GM19193 (cell line): ENCODE measurements around the gene VSX2.

Source experiments
- POLR2A ChIP-seq: IDR thresholded peaks from 4 replicates; pipeline ENCODE4 v1.6.1; 2011; ENCODE audit not compliant: insufficient read depth, insufficient read length; ENCODE audit errors: extremely low read depth

Gene VSX2

GRCh38 chr14:74216671-74217070 lies 22.6 kb upstream of the VSX2 start:
- TF ChIP-seq POLR2A = no peak

GRCh38 chr14:74217672-74218448 lies 21.4 kb upstream of the VSX2 start:
- TF ChIP-seq POLR2A = no peak

GRCh38 chr14:74218462-74218861 lies 20.8 kb upstream of the VSX2 start:
- TF ChIP-seq POLR2A = no peak

GRCh38 chr14:74219277-74220205 lies 19.7 kb upstream of the VSX2 start:
- no peak for TF ChIP-seq POLR2A

GRCh38 chr14:74220991-74221390 lies 18.3 kb upstream of the VSX2 start:
- TF ChIP-seq POLR2A = no peak

GRCh38 chr14:74221741-74222140 lies 17.5 kb upstream of the VSX2 start:
- no peak for TF ChIP-seq POLR2A

GRCh38 chr14:74223016-74223415 lies 16.2 kb upstream of the VSX2 start:
- no peak for TF ChIP-seq POLR2A

GRCh38 chr14:74231784-74232183 lies 7.5 kb upstream of the VSX2 start:
- no peak for TF ChIP-seq POLR2A

- TF ChIP-seq POLR2A = no peak
These were observed 4.2 kb upstream of the VSX2 start for GRCh38 chr14:74235017-74235416.

- no peak for TF ChIP-seq POLR2A
These were observed 1.8 kb upstream of the VSX2 start for GRCh38 chr14:74237441-74237840.

GRCh38 chr14:74239848-74240793 lies 872 bp downstream of the VSX2 start:
- no peak for TF ChIP-seq POLR2A

- no peak for TF ChIP-seq POLR2A
These were observed 1.8 kb downstream of the VSX2 start for GRCh38 chr14:74240794-74241651.

- TF ChIP-seq POLR2A = no peak
These were observed 2.4 kb downstream of the VSX2 start for GRCh38 chr14:74241652-74242017.
